LNCAP (cell line): Measurements from ENCODE around the gene COL4A6.

Experiments used
- CTCF ChIP-seq: fragments of 450-650 bp; IDR thresholded peaks from 2 replicates; pipeline ENCODE4 v1.5.1; 2017; ENCODE audit warnings: mild to moderate bottlenecking

The COL4A6 gene

GRCh38 chrX:108156082-108156481, 282.1 kb downstream of the COL4A6 start:
- TF ChIP-seq CTCF = no peak

- no peak for TF ChIP-seq CTCF
These were observed 289.7 kb downstream of the COL4A6 start for GRCh38 chrX:108148524-108148923.

GRCh38 chrX:108138814-108139702, 299.2 kb downstream of the COL4A6 start:
- TF ChIP-seq CTCF = peak; percentile 59

GRCh38 chrX:108134724-108135123, 303.5 kb downstream of the COL4A6 start:
- no peak for TF ChIP-seq CTCF

- no peak for TF ChIP-seq CTCF
These were observed 305.3 kb downstream of the COL4A6 start for GRCh38 chrX:108132876-108133275.

- no peak for TF ChIP-seq CTCF
These were observed 306.2 kb downstream of the COL4A6 start for GRCh38 chrX:108132034-108132433.

- no peak for TF ChIP-seq CTCF
These were observed 306.8 kb downstream of the COL4A6 start for GRCh38 chrX:108131471-108131870.
